Measurements from ENCODE around the gene CYB5R4. TPM values are rescaled to one million over a fixed set of nuclear protein-coding genes. Genes with fewer than 3 reads are reported as not detected.

The CYB5R4 gene
- total RNA-seq: 5.6 and 9.3 TPM in 2 replicates

DNA sequence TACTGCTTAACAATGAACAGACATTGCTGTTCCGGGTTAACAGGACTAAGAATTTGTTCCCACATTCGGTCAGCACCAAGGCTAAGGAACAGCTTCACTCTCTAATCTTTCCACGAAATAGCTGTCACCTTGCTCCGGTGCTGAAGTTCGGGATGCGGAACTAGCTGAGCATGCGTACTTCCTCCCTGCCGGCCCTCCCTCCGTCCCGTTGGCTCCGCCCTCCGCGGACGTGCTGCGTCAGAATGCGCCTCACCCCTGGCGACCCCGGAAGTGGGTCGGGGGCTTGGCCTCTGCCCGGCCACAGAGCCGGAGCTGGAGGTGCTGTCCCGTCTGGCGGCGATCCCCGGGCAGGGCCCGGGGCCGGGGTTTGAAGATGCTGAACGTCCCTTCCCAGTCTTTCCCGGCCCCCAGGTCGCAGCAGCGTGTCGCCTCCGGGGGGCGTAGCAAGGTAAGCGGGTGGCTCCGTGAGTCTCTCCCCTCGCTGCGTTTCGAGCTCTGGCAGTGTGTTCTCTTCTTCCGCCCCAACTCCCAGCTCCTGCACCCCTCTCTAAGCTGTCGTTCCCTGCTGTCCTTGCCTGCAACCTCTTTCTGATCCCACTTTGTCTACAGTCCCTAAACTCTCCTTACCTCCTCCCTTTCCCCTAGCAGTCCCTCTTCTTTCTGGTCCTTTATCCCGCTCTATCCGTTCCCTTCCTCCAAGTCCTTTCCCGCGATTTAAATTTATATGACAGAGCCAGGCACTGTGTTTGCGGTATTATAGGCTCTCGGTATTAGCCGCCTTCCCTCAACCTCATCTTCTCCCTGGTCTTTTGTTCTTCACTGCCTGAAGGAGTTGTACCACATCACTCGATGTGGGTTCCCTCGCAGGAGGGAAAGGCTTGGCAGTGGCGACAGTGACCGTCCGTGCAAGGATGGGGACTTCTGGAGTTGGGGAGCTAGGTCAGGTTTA, at the start of gene CYB5R4:
Gene CYB5R4 (plus strand): TSS at position 280 of the 949 bp plus-strand sequence. CDS start 94 bp downstream, at position 374.

DNA sequence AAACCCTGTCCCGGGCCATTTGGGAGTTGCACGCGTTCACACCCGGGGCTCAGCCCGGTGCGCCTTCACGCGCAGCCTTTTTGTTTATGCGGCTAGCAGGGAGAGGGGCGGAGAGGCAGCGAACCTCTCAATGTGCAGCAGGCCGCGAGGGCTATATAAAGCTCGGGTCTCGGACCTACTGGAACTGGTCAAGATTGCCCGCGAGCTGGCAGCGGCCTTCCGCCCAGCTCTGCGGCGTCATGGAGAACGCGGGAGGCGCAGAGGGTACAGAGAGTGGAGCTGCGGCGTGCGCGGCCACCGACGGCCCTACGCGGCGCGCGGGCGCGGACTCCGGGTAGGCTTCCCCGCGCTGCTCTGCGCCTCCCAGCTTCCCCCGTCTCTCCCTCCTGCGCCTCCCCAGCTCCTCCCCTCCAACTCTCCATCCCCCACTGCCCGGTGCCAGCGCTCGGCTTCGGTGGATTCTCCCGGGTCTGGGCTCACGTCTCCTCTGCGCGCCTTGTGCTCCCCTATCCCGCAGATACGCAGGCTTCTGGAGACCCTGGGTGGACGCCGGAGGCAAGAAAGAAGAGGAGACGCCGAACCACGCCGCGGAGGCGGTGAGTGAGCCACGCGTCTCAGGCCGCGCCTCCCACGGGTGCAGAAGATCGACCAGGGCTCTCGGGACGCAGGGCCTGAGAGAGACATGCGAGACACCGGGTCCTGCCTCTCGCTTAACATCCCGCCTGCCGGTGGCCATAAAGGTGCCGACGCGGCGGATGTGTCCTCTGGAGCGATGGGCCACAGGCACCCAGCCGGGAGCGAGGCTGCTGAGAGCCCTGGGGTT, 6.1 kb upstream of the CYB5R4 start, which contains the start of gene RIPPLY2:
Gene RIPPLY2 (plus strand): TSS at position 183 of the 823 bp plus-strand sequence. CDS start 57 bp downstream, at position 240.

Other genes with a start within 250 kb of the CYB5R4 start
- under 0.01 TPM in 1 of 2 replicates, not detected in the other for gene SNAP91, start 150.6 kb upstream of the CYB5R4 start, total RNA-seq
- not detected in 2 replicates for gene RIPPLY2, start 6.3 kb upstream of the CYB5R4 start, total RNA-seq
- gene MRAP2, start 174.1 kb downstream of the CYB5R4 start, total RNA-seq: 4.3 and 10.8 TPM in 2 replicates

Data from thoracic aorta endothelial cell (primary cell).